Right lung (tissue), 5 donors: ENCODE data around the gene SHROOM3. TPM values are rescaled to one million over a fixed set of nuclear protein-coding genes. Genes with fewer than 3 reads are reported as not detected.
"Not testable (repeated sequence)": the region's sequence is repeated elsewhere in the genome, so short reads cannot be mapped to it uniquely, and the experiment has no call there.

Experiments used
- DNase-seq, 2 donors: peaks; one replicate each; pipeline ENCODE4 v3.0.0-alpha.2; 2013
- polyA plus RNA-seq, 5 donors: library from polyadenylated mRNA; unstranded; fragments of 120-200 nt; gene quantifications; one replicate each; pipeline versions ENCODE4 v1.2.1 to v1.2.3, GENCODE V29; 2013; ENCODE audit warnings: inconsistent platforms in 1 of 5, low replicate concordance in 1 of 5; ENCODE audit not compliant: insufficient read length in 5 of 5, insufficient read depth in 1 of 5

The SHROOM3 gene
- polyA plus RNA-seq, 5 donors: 11.7 to 21.6 (median 14.5) TPM

DNA sequence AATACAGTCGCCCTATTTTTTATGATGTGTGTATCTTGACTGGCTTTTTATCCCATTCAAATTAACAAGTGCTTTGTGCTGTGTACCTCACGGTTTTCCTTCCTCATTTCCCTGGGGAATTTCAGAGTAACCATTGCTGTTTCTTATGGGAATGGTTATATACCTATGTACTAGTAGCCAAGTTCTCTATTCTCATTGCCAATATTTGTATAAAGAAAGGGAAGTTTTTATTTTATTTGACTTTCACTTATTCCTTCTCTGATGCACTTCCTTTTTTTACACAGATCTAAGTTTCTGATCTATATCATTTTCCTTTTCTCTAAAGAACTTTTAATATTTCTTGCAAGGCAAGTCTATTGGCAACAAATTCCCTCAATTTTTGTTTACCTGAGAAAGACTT lies 281.6 kb downstream of the SHROOM3 start:
- no peak for DNase-seq

DNA sequence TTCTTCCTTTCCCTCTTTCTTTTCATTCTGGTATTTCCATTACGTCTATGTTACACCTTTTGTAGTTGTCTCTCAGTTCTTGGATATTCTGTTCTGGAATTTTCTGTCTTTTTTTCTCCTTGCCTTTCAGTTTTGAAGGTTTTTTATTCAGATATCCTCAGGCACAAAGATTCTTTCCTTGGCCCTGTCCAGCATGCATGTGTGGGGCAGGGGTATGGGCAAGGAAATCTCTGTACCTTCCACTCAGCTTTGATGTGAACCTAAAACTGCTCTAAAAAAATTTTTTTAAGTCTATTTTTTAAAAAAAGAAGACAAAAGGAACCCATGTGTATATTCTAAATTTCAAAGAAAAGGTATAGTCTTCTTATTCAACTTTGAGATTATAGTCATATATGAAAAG lies 282.4 kb downstream of the SHROOM3 start:
- no peak for DNase-seq

DNA sequence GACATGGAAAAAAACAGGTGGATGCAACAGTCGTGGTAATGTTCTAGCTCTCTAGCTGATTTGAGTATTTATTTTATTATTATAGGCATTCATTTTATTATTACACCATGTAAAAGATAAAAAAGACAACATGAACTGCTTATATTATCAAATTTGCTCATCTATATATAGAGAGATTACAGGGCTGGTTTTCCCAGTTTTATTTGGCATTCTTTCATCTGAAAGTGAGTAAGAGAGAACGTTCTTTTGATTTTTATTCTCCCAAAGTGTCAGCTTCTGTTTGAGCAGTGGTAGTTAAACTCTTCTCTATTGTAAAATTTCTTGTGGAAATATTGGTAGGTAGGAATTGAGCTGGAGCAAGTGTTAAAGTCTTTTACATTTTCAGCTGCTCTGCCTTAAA lies 283.0 kb downstream of the SHROOM3 start:
- DNase-seq: no peak

DNA sequence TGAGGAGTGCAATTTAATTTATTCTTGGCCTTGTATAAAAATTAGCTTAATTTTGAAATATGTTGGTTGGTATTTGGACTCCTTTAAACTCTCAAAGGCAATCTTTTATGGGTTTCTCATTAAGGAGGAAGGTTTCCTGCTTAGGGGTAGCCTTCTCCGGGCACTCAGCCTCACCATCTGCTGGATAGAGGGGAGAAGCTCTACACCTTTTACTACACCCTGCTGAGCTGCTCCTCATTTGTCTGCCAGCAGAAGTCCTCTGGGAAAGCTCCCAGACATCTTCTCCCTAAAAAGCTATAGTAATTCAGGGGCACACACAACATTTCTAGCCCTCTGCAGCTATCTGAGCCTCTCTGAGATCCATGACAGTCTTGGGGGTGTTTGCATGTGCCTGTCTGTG lies 283.8 kb downstream of the SHROOM3 start:
- DNase-seq: no peak

DNA sequence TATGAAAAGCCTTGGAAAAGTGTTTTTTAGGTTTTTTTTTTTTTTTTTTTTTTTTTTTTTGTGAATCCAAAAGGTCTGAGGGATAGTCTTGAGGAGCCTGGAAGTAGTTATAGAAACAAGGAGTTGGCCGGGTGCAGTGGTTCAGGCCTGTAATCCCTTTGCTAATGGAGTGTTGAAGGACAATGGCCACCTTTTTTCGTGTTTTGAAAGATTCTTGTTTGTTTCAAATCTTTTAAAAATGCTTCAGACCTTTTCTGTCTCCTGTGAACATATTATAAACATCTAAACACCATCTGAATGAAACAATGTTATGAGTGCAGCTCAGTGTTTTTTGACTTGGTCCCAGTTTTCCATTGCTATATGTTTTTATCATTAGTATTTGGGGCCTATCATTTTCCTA lies 285.1 kb downstream of the SHROOM3 start:
- peak; percentile 80 to 82 for DNase-seq

DNA sequence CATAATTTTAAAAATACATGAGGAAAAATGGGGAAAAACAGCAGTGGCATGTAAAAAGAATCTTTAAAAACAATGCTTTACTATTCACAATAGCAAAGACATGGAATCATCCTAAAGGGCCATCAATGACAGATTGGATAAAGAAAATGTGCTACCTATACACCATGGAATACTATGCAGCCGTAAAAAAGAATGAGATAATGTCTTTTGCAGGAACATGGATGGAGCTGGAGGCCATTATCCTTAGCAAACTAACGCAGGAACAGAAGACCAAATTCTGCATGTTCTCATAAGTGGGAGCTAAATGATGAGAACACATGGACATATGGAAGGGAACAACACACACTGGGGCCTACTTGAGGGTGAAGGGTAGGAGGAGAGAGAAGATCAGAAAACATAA lies 287.1 kb downstream of the SHROOM3 start:
- DNase-seq: not testable (repeated sequence)

DNA sequence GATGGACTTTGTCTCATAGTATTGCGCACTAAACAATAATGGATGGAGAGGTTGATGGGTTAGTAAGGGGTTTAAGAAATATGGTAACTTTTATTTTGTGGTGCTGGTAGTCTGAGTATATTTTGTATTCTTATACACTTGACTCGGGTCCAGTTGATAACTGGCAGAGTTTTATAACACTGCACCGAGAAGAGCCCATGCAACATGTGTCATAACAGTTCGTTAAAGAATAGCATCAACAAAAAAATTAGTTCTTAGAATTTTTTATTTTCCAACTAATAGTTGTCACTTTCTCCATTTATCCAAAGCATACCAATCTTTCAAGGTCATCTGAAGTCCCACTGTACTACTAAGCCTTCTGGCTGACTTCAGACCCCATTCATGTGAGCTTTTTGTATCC lies 287.8 kb downstream of the SHROOM3 start:
- DNase-seq: peak in 1 of 2 donors; percentile 38

DNA sequence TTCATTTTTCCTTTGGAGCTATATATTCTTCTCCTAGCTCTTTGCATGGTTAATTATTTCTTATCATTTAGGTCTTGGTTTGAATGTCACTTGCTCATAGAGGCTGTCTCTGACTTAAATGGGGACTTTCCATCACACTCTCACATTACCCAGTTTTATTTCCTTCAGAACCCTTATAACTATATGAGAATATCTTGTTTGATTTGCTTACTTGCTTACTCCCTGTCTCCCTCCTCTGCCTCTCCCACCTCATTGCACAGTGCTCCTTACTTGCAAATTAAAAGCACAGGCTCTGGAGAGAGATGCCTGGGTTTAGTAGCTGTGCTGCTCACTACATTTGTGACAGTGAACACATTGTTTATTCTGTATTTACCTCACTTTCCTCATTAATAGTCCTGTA lies 288.3 kb downstream of the SHROOM3 start:
- no peak for DNase-seq

DNA sequence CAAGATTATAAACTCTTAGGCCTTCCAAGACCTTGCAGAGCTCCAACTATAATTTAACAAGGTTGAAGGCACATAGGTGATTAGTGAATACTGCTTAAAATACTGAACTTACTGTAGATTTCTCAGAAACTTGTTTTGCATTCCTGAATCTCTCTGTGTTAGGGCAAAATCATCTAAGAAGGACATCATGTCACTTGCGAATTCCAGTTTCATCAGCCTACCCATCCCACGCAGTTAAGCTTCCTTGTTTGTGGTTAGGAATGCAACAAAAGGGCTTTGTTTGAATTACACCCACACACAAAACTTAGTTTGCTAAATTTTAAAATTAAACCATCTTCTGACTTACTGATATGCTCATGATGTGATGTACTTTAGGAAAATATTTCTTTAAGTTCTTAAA lies 288.9 kb downstream of the SHROOM3 start:
- DNase-seq: no peak

DNA sequence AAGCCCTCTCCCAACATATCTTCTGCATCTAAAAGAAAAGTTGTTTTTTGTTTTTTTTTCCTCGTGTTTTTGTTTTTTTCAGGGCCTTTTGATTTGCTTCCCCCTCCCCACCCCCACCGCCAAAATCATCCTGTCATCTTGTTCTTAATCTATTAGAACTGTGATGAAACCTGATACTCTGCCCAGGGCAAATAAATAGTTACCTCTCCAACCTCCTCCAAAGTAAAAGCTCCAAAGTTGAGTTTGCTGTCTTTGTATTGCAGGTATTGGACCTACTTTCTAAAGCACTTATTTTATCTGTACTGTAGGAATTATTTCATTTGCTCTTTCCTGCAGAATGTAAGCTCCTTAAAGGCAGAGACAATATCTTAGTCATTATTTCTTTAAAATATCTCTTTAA lies 290.0 kb downstream of the SHROOM3 start:
- DNase-seq: no peak

DNA sequence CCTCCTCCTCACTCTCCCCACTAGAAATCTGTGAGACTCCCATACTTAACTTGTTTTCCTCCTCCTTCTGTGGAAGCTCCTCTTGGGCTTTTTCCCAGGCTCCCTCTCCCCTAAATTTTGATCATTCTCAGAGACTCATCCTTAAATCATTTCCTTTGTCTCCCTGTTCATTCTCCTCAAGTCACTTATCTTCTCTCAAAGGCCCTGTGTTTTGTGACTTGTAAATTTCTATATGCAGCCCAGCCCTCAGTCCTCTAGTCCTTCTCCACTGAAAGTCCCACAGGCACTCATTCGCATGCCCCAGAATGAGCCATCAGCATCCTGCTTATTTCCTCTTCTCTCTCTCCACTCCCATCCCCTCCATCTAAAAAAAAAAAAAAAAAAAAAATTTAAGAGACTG lies 291.1 kb downstream of the SHROOM3 start:
- DNase-seq: no peak

DNA sequence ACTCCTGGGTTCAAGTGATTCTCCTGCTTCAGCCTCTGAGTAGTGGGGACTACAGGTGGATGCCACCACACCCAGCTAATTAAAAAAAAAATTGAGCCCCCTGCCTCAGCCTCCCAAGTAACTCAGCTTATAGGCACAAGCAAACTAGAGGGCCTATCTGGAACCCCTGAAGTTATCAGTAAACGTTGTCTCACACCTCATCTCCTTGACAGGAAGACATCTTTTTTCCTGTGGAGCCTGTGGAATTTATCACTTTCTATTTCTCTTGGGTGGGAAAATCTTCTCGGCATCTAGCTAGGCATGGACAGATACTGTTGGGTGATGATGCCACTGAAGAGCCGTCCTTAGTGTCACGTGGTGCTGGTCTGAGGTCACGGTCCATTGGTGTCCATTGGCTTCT lies 291.6 kb downstream of the SHROOM3 start:
- no peak for DNase-seq

DNA sequence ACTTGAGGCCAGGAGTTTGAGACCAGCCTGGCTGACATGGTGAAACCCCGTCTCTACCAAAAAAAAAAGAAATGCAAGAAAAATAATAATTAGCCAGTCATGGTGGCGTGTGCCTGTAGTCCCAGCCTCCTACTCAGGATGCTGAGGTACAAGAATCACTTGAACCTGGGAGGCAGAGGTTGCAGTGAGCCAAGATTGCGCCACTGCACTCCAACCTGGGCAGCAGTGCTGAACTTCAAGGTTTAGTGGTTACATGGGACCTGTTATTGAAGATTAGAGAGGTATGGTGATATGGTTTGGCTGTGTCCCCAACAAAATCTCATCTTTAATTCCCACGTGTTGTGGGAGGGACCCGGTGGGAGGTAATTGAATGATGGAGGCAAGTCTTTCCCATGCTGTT lies 292.9 kb downstream of the SHROOM3 start:
- not testable (repeated sequence) for DNase-seq

DNA sequence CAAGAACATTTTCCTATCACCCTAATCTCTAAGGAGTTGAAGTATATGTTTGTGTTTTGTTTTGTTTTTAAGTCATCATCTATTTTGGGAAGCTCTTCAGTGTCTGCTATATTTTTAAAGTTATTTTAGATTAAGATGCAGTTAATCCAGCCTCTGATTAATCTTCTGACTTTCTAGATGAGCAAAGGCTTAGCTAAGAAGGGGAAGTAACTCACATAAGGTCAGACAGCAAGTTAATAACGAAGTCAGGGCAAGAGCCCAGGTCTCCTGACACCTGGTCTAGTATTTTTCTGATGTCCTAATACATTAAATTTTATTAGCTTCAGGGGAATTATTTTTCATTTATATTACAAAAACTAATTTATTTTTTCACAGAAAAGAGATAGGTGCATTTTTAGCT lies 294.4 kb downstream of the SHROOM3 start:
- no peak for DNase-seq

DNA sequence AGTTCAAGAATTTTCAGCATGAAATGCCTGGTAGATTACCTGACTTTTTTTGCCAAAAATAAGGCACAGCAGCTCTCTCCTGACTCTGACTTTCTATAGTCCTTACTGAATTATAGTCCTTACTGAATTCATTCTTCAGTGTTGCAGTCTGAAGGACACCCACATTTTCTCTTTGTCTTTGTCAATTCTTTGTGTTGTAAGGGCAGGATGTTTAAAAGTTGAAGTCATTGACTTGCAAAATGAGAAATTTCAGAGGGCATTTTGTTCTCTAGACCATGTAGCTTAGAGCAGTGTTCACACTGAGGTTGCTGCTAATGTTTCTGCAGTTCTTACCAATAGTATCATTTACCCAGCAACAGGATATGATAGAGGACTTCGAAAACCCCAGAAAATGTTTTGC lies 295.0 kb downstream of the SHROOM3 start:
- DNase-seq: no peak

DNA sequence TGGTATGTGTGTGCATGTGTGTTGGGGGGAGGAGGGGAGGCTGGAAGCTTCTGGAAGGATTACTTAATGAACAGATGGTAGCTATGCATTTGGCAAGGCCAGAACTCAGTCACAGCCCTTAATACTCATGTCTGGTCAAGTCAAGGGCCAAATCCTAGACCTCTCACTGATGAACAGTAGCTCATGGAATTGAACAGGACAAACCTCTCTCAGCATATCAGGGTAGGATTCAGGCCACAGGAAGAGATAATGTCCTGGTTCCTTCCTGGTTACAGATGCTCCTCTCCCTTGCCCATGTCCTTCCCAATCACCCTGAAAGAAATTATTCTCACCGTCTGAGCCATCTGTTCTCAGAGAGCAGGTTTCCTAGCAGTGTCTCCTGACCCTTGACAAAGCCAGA lies 297.2 kb downstream of the SHROOM3 start:
- DNase-seq: no peak

DNA sequence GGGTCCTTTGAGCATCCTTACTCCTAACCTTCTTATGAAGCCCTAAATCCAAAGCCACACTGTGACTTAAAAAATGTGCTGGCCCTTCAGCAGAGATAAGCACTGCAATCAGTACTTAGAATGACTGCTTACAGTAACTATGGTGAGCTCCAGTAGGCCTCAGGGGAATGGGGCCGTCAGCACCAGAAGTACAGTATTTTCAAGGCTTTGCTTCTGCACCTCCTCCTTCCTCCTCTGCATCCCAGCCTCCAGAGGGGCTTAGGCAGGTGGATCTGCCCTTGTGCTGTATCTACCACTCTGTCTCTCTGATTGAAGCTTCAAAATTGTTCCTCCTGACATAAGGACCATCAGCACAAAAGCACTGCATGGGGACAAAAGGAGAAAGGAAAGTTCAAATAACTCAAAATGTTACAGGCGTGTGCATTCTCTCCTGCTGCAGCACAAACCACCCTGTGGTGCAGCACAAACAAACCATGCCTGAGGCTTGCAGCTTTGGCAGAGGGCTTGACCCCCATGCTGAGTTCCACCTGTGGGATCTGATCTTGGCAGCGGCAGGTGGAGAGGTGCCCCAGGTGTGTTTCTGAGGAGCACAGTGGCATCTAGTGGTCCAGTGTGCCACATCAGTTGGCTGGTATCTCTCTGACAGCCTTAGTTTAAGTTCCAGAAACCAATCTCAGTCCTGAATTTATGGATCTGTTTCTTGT lies 298.2 kb downstream of the SHROOM3 start:
- no peak for DNase-seq

DNA sequence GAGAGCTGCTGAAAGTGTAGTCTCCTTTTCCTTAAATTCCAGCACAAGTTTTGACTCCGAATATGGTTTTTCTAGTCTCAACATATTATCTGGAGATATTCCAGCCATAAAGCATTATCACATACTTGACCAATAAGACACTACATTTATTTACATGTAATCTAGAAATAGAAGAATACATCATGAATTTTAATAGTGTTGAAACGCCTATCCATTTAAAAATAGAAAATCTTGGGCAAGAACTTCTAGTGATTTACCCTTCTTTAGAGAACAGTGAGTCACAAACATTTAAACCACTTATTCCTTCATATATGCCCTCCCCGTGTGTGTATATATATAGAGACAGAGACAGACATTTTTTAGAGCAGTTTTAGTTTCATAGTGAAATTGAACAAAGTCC lies 301.4 kb downstream of the SHROOM3 start:
- DNase-seq: peak in 1 of 2 donors; percentile 56

DNA sequence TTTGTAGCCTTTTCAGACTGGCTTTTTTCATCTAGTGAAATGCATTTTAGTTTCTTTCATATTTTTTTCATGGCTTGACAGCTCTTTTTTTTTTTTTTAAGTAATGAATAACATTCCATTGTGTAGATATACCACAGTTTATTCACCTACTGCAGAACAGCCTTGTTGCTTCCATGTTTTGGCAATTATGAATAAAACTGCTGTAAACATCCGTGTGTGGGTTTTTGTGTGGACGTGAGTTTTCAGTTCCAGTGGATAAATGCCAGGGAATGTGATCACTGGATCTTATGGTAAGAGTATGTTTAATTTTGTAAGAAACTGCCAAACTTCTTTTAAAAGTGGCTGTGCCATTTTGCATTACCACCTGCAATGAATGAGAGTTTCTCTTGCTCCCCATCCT lies 302.2 kb downstream of the SHROOM3 start:
- DNase-seq: no peak

DNA sequence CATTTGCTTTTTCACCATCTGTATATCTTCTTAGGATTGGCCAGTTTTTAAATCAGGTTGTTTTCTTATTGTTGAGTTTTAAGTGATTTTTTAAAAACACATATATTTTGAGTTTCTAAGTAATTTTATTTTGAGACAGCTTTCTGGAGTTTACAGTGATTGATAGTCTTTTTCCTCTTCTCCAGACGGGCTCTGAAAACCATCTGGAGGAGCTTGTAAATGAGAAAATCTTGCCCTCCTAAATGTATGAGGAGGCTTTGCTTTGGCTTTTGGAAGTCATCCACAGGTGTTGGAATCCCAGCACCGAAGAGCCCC lies 302.7 kb downstream of the SHROOM3 start:
- no peak for DNase-seq

DNA sequence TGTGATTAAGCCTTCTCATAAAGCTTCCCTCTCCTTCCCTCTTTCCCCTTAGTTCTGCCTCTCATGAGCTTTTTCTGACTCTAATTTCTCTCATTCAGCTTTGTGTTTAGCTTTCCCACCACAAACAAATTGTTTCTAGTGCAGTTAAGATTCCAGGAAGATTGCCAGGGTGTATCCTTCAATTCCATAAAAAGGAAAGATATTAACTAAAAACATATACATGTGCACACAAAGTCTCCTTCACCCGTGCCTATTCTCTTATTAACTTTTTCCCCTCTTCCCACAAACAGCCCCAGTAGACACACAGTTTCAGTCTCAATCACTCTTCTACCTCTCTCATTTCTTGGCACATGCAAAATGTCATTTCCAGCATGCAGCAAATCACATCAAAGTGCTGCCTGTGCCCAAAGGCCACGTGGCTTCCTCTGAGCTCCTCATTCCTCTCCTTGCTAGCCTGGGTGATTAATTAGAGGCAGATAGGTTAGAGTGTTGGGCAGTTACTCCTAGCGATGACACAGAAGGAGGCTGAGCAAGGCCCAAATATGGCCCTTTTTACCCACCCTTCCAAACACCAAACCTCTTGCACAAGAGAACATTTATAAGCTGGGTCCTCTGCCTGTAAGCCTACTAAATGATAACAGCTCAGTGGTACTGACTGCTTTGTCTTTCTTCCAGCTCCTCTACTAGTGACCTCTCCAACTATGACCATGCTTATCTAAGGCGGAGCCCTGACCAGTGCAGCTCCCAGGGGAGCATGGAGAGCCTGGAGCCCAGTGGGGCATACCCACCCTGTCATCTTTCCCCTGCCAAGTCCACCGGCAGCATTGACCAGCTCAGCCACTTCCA lies 303.3 kb downstream of the SHROOM3 start:
- peak in 1 of 2 donors; percentile 55 for DNase-seq

DNA sequence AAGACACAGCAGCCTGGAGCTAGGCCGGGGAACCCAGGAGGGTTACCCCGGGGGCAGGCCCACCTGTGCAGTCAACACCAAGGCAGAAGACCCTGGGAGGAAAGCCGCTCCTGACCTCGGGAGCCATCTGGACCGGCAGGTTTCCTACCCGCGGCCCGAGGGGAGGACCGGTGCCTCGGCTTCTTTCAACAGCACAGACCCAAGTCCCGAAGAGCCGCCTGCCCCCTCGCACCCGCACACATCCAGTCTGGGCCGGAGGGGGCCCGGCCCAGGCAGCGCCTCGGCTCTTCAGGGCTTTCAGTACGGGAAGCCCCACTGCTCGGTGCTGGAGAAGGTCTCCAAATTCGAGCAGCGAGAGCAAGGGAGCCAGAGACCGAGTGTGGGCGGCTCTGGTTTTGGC lies 305.2 kb downstream of the SHROOM3 start:
- no peak for DNase-seq

DNA sequence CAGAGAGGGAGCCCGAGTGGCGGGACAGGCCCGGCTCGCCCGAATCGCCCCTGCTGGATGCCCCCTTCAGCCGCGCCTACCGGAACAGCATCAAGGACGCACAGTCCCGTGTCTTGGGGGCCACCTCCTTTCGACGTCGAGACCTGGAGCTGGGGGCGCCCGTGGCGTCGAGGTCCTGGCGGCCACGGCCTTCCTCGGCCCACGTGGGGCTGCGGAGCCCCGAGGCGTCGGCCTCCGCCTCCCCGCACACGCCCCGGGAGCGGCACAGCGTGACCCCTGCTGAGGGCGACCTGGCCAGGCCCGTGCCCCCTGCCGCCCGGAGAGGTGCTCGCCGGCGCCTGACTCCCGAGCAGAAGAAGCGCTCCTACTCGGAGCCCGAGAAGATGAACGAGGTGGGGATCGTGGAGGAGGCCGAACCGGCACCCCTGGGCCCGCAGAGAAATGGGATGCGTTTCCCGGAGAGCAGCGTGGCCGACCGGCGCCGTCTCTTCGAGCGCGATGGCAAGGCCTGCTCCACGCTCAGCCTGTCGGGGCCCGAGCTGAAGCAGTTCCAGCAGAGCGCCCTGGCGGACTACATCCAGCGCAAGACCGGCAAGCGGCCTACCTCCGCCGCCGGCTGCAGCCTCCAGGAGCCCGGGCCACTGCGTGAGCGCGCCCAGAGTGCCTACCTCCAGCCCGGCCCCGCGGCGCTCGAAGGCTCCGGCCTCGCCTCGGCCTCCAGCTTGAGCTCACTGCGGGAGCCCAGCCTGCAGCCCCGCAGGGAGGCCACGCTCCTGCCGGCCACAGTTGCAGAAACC lies 306.0 kb downstream of the SHROOM3 start:
- no peak for DNase-seq
